A673 (cell line): ENCODE data around the gene SEC22A.

Experiments used
- CTCF ChIP-seq: fragments of 300-800, 200-600 bp; sonication (generic); conservative IDR thresholded peaks from 2 replicates; pipeline ENCODE4 v1.5.1; 2017; ENCODE audit warnings: low read depth, mild to moderate bottlenecking, antibody characterized with exemption, low read length, moderate library complexity, mixed read lengths
- EZH2 ChIP-seq: fragments of 200-600 bp; sonication (generic); IDR thresholded peaks from 2 replicates; pipeline ENCODE4 v1.6.1; 2017; ENCODE audit warnings: borderline replicate concordance, low read depth, mild to moderate bottlenecking, mixed read lengths, antibody characterized with exemption, low read length; ENCODE audit not compliant: poor library complexity, severe bottlenecking

- TF ChIP-seq CTCF = no peak
- no peak for TF ChIP-seq EZH2
Measured at GRCh38 chr3:123275691-123276090, 73.9 kb downstream of the SEC22A start.
